Measurements from ENCODE around the gene GNG7.
"Not testable (repeated sequence)": the region's sequence is repeated elsewhere in the genome, so short reads cannot be mapped to it uniquely, and the experiment has no call there.

The GNG7 gene

GRCh38 chr19:2560369-2560768 lies 142.1 kb downstream of the GNG7 start:
- DNase-seq (ENCODE audit: low read depth, low spot score): no peak
- H3K27ac ChIP-seq: no peak overlapping the region

GRCh38 chr19:2558543-2558942 lies 144.0 kb downstream of the GNG7 start:
- no peak overlapping the region for H3K27ac ChIP-seq
- DNase-seq (ENCODE audit: low read depth, low spot score): no peak

- not testable (repeated sequence) for DNase-seq (ENCODE audit: low read depth, low spot score); H3K27ac ChIP-seq
Measured at GRCh38 chr19:2558131-2558530, 144.4 kb downstream of the GNG7 start.

- DNase-seq (ENCODE audit: low read depth, low spot score): no peak
- no peak overlapping the region for H3K27ac ChIP-seq
Measured at GRCh38 chr19:2557093-2557440, 145.4 kb downstream of the GNG7 start.

GRCh38 chr19:2556221-2557092 lies 146.0 kb downstream of the GNG7 start:
- H3K27ac ChIP-seq: no peak overlapping the region

GRCh38 chr19:2555422-2556220 lies 146.9 kb downstream of the GNG7 start:
- no peak overlapping the region for H3K27ac ChIP-seq
- DNase-seq (ENCODE audit: low read depth, low spot score): no peak

More at GRCh38 chr19:2556221-2557092, 146.0 kb downstream of the GNG7 start:
- no peak for DNase-seq (ENCODE audit: low read depth, low spot score)

- no peak for DNase-seq (ENCODE audit: low read depth, low spot score)
- no peak overlapping the region for H3K27ac ChIP-seq
Measured at GRCh38 chr19:2554856-2555255, 147.6 kb downstream of the GNG7 start.

GRCh38 chr19:2553510-2553909 lies 149.0 kb downstream of the GNG7 start:
- DNase-seq (ENCODE audit: low read depth, low spot score): no peak

GRCh38 chr19:2552859-2553258 lies 149.6 kb downstream of the GNG7 start:
- no peak overlapping the region for H3K27ac ChIP-seq
- no peak for DNase-seq (ENCODE audit: low read depth, low spot score)

More at GRCh38 chr19:2553510-2553909, 149.0 kb downstream of the GNG7 start:
- no peak overlapping the region for H3K27ac ChIP-seq

- no peak overlapping the region for H3K27ac ChIP-seq
- no peak for DNase-seq (ENCODE audit: low read depth, low spot score)
Measured at GRCh38 chr19:2551864-2552185, 150.7 kb downstream of the GNG7 start.

GRCh38 chr19:2551172-2551863 lies 151.2 kb downstream of the GNG7 start:
- no peak overlapping the region for H3K27ac ChIP-seq
- no peak for DNase-seq (ENCODE audit: low read depth, low spot score)

GRCh38 chr19:2550431-2551171 lies 151.9 kb downstream of the GNG7 start:
- no peak overlapping the region for H3K27ac ChIP-seq
- DNase-seq (ENCODE audit: low read depth, low spot score): no peak

GRCh38 chr19:2549701-2550191 lies 152.7 kb downstream of the GNG7 start:
- DNase-seq (ENCODE audit: low read depth, low spot score): no peak
- no peak overlapping the region for H3K27ac ChIP-seq

- H3K27ac ChIP-seq: no peak overlapping the region
- no peak for DNase-seq (ENCODE audit: low read depth, low spot score)
Measured at GRCh38 chr19:2548966-2549365, 153.5 kb downstream of the GNG7 start.

GRCh38 chr19:2547721-2548120 lies 154.8 kb downstream of the GNG7 start:
- no peak for DNase-seq (ENCODE audit: low read depth, low spot score)
- no peak overlapping the region for H3K27ac ChIP-seq

GRCh38 chr19:2547033-2547680 lies 155.3 kb downstream of the GNG7 start:
- DNase-seq (ENCODE audit: low read depth, low spot score): no peak
- H3K27ac ChIP-seq: no peak overlapping the region

- DNase-seq (ENCODE audit: low read depth, low spot score): no peak
- no peak overlapping the region for H3K27ac ChIP-seq
Measured at GRCh38 chr19:2546128-2547032, 156.1 kb downstream of the GNG7 start.

- not testable (repeated sequence) for H3K27ac ChIP-seq; DNase-seq (ENCODE audit: low read depth, low spot score)
Measured at GRCh38 chr19:2545416-2546127, 156.9 kb downstream of the GNG7 start.

Measured in epithelial cell of prostate (primary cell).